Activated B cell treated with CpG ODN at 0.5 μM for 24 hours (primary cell): ENCODE results near the gene ST8SIA1. TPM values are rescaled to one million over a fixed set of nuclear protein-coding genes. Genes with fewer than 3 reads are reported as not detected.

Source experiments
- ATAC-seq: fragments of 200-7000 bp; cut with Tn5 transposase; one replicate; pipeline ENCODE4 v1.10.0; 2021; ENCODE audit warnings: low read depth, mild to moderate bottlenecking, moderate library complexity
- CTCF ChIA-PET: fragments of 350-600 bp; sonication (Branson Sonifier 250); formaldehyde crosslinking; loops from one replicate; lab custom pipeline; 2021; ENCODE audit warnings: antibody characterized with exemption; lab: Charles Lee
- POLR2A ChIA-PET: fragments of 350-600 bp; sonication (Branson Sonifier 250); formaldehyde crosslinking; loops from one replicate; lab custom pipeline; 2021; ENCODE audit warnings: antibody characterized with exemption; lab: Charles Lee
- DNase-seq: peaks from one replicate; pipeline ENCODE4 v3.0.0; 2022
- H3K27ac Mint-ChIP-seq: one replicate; pipeline ENCODE4 v1.8.0; 2020; ENCODE audit warnings: mixed read lengths
- H3K27me3 Mint-ChIP-seq: one replicate; pipeline ENCODE4 v1.8.0; 2021; ENCODE audit warnings: mixed read lengths
- H3K36me3 Mint-ChIP-seq: one replicate; pipeline ENCODE4 v1.8.0; 2021; ENCODE audit warnings: low read depth, mixed read lengths
- H3K4me1 Mint-ChIP-seq: one replicate; pipeline ENCODE4 v1.8.0; 2021; ENCODE audit warnings: mixed read lengths
- H3K4me3 Mint-ChIP-seq: one replicate; pipeline ENCODE4 v1.8.0; 2020; ENCODE audit warnings: mild to moderate bottlenecking, mixed read lengths
- H3K9me3 Mint-ChIP-seq: one replicate; pipeline ENCODE4 v1.8.0; 2020; ENCODE audit warnings: mixed read lengths
- intact Hi-C: fragments of 100-400 bp; cut with micrococcal nuclease; formaldehyde crosslinking; loops from one replicate; pipeline ENCODE4 v1.15.1; 2024
- total RNA-seq: library from RNA; stranded (reverse); gene quantifications from 2 replicates; pipeline ENCODE4 v1.2.3, GENCODE V29; 2022
- TF ChIP-seq, protein P1 (sequence below): fragments of 200-600 bp; IDR thresholded peaks from one replicate; pipeline ENCODE4 v1.8.0; 2022; ENCODE audit warnings: antibody characterized with exemption, mild to moderate bottlenecking

The ST8SIA1 gene
- total RNA-seq, 1 donor from 2014 or later, result 0.31 TPM

DNA sequence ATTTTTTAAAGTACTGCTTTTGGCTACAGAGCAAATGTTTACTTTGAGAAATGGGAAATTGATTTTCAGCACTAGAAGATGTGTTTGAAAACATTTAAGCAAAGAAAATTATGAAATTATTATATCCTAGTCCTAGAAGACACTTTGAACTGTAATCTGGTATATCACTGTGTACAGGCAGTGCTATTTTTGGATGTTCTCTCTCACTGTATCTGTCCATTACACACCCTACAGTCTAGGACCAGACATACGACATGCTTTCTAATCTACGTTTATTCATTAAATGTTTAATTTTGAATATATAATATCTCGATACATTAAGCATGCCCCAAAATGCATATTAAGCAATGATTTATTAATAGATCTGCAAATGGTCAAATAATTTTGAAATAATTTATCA lies 82.5 kb downstream of the ST8SIA1 start:
- ChIA-PET CTCF (no interaction called here), POLR2A (no interaction called here)
- H3K27me3 Mint-ChIP-seq, result peaks cover 11% of the 10 kb centered on the region
- no peaks in the 10 kb centered on the region for H3K9me3 Mint-ChIP-seq
- H3K4me1 Mint-ChIP-seq, result no peaks in the 10 kb centered on the region
- DNase-seq, result no peak
- ATAC-seq, result no peak
- no peaks in the 10 kb centered on the region for H3K36me3 Mint-ChIP-seq
- intact Hi-C loops, result no loop called here
- H3K4me3 Mint-ChIP-seq, result no peak overlapping the region
- TF ChIP-seq, protein P1, sequence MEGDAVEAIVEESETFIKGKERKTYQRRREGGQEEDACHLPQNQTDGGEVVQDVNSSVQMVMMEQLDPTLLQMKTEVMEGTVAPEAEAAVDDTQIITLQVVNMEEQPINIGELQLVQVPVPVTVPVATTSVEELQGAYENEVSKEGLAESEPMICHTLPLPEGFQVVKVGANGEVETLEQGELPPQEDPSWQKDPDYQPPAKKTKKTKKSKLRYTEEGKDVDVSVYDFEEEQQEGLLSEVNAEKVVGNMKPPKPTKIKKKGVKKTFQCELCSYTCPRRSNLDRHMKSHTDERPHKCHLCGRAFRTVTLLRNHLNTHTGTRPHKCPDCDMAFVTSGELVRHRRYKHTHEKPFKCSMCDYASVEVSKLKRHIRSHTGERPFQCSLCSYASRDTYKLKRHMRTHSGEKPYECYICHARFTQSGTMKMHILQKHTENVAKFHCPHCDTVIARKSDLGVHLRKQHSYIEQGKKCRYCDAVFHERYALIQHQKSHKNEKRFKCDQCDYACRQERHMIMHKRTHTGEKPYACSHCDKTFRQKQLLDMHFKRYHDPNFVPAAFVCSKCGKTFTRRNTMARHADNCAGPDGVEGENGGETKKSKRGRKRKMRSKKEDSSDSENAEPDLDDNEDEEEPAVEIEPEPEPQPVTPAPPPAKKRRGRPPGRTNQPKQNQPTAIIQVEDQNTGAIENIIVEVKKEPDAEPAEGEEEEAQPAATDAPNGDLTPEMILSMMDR, result no peak
- no peak overlapping the region for H3K27ac Mint-ChIP-seq

DNA sequence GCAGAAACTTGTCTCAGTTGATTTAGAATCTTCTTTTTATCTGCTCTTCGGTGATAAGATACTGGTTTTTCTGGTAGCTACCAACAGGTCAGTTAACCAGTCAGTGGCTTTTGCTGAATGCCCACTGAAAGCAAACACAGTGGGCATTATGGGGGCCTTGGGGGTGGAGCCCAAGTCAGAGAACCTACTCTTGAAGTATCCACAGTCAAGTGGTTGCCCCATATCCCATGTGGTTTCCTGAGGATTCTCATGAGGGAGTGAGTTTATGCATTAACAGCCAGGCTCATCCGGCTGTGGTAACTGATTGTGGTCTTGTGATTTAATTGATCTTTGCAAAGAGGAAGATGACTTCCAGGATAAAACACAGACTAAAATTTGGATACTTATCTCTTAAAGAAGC lies 83.7 kb downstream of the ST8SIA1 start:
- TF ChIP-seq, protein P1, result no peak
- Mint-ChIP-seq H3K4me3 (no peak overlapping the region), H3K36me3 (no peaks in the 10 kb centered on the region), H3K4me1 (no peaks in the 10 kb centered on the region), H3K27ac (no peak overlapping the region), H3K27me3 (peaks cover 11% of the 10 kb centered on the region), H3K9me3 (no peaks in the 10 kb centered on the region)
- no peak for ATAC-seq
- ChIA-PET CTCF (no interaction called here), POLR2A (no interaction called here)
- intact Hi-C loops, result no loop called here
- no peak for DNase-seq

DNA sequence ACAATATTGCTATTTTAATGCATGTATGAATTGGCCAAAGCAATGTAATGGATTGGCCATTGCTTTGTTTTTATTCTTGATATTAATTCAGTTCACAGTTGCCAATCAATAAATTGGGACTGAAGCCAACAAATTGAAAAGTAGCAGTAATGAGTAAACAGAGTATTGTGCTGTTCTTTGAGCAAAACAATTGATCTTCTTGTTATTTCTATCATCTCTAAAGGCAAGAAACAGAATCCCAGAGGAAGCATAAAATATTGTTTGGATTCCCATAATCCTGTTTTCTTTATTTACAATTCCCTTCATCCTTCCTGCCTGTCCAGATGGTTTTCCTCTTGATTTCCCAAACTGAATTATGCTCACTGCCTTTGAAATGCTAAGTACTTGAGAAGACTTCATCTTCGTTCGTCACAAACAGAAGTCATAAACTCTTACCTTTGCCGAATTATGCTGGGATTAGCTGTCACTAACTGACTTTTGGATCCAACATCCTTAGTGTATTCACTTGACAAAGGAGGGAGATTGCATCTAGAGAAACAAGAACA lies 85.9 kb downstream of the ST8SIA1 start:
- intact Hi-C loops, result no loop called here

DNA sequence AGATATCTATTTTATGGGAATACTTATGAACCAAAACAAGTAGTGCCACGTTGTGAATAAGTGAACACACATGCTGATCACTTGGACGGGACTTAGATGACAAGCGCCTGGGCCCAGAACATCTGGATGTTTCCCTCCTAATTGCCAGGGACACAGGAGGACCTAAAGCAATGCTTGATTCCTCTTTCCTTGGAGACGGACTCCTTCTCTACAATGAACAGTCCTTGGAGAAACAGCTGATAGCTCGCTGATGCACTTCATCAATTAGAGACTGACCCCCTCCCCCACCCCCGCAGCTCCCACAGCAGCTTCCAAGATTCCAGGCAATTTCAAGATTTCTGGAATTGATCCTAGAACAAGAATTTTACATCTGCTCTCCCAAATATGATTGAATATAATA lies 86.4 kb downstream of the ST8SIA1 start:
- TF ChIP-seq, protein P1, result no peak
- CTCF ChIA-PET, result no interaction called here
- Mint-ChIP-seq H3K36me3 (no peaks in the 10 kb centered on the region), H3K4me3 (no peak overlapping the region), H3K27me3 (peaks cover 11% of the 10 kb centered on the region), H3K27ac (no peak overlapping the region), H3K9me3 (no peaks in the 10 kb centered on the region), H3K4me1 (no peaks in the 10 kb centered on the region)
- intact Hi-C loops, result no loop called here
- DNase-seq (no peak), ATAC-seq (no peak)
- POLR2A ChIA-PET, result no interaction called here

More for the DNA sequence above, 85.9 kb downstream of the ST8SIA1 start:
- Mint-ChIP-seq H3K4me3 (no peak overlapping the region), H3K9me3 (no peaks in the 10 kb centered on the region), H3K27me3 (peaks cover 11% of the 10 kb centered on the region), H3K36me3 (no peaks in the 10 kb centered on the region), H3K27ac (no peak overlapping the region), H3K4me1 (no peaks in the 10 kb centered on the region)
- DNase-seq, result no peak
- TF ChIP-seq, protein P1, result no peak
- no peak for ATAC-seq
- ChIA-PET CTCF (no interaction called here), POLR2A (no interaction called here)

DNA sequence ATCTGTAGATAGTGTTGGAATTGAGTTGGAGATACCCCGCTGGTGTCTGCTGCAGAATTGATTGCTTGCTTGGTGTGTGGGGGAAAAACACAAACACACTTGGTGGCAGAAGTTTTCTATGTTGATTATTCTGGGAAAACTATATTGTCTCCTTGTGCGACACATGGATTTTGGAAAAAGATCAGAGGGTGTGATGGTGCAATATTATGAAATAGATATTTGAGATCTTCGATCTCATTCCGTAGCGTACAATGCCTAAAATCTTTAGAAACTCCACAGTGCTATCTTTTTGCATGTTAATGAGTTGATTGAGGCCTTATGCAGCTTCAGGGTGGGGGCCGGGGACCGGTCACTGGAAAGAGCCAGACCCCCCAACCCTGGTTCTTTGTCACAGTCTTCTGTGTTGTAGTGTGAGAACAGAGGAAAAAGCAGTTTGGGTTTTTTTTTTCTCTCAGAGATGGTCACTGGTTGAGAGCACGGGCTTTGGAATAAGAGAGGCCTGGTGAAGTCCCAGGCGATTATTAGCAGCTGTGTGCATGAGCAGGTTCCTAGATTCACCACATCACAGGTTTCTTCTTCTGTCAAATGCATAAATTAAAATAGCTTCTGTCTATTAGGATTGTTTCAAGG lies 88.2 kb downstream of the ST8SIA1 start:
- no peaks in the 10 kb centered on the region for H3K9me3 Mint-ChIP-seq
- ATAC-seq (no peak), DNase-seq (no peak)
- POLR2A ChIA-PET, result no interaction called here
- H3K27me3 Mint-ChIP-seq, result peaks cover 9% of the 10 kb centered on the region
- TF ChIP-seq, protein P1, result no peak
- no peak overlapping the region for H3K4me3 Mint-ChIP-seq
- intact Hi-C loops, result no loop called here
- CTCF ChIA-PET, result no interaction called here
- no peaks in the 10 kb centered on the region for H3K4me1 Mint-ChIP-seq
- no peaks in the 10 kb centered on the region for H3K36me3 Mint-ChIP-seq
- no peak overlapping the region for H3K27ac Mint-ChIP-seq
